ENCODE results near the gene NPR1.
"Not testable (repeated sequence)": the region's sequence is repeated elsewhere in the genome, so short reads cannot be mapped to it uniquely, and the experiment has no call there.

Gene NPR1

GRCh38 chr1:153717330-153717729 lies 38.8 kb downstream of the NPR1 start:
- no peak for DNase-seq

GRCh38 chr1:153723687-153724086 lies 45.2 kb downstream of the NPR1 start:
- no peak for DNase-seq

GRCh38 chr1:153724634-153725033 lies 46.1 kb downstream of the NPR1 start:
- not testable (repeated sequence) for DNase-seq

- peak; percentile 96 for DNase-seq
These were observed 49.2 kb downstream of the NPR1 start, which contains the start of gene INTS3 for GRCh38 chr1:153727463-153728304. INTS3 (plus strand) TSS chr1:153728050; CDS start chr1:153728635, 585 bp downstream.

GRCh38 chr1:153728305-153729066 lies 50.0 kb downstream of the NPR1 start:
- DNase-seq, result peak; percentile 77

- DNase-seq, result no peak
These were observed 52.0 kb downstream of the NPR1 start for GRCh38 chr1:153730468-153730988.

- no peak for DNase-seq
These were observed 55.5 kb downstream of the NPR1 start for GRCh38 chr1:153733970-153734369.

- no peak for DNase-seq
These were observed 56.1 kb downstream of the NPR1 start for GRCh38 chr1:153734396-153735089.

- no peak for DNase-seq
These were observed 56.6 kb downstream of the NPR1 start for GRCh38 chr1:153735090-153735420.

- DNase-seq, result peak; percentile 49
These were observed 63.5 kb downstream of the NPR1 start for GRCh38 chr1:153741986-153742385.

GRCh38 chr1:153742411-153743142 lies 64.1 kb downstream of the NPR1 start:
- peak; percentile 40 for DNase-seq

Data from right kidney (tissue), 1 donor.